ENCODE measurements around the gene TPH1. TPM values are rescaled to one million over a fixed set of nuclear protein-coding genes. Genes with fewer than 3 reads are reported as not detected.

Gene TPH1
- 0.94 TPM for total RNA-seq

GRCh38 chr11:18046116-18046777, at the start of gene TPH1:
TPH1 (minus strand) TSS chr11:18046269; CDS start chr11:18040762, 5,507 bp downstream.

GRCh38 chr11:18012906-18013781, 32.9 kb downstream of the TPH1 start, which contains the start of gene SERGEF:
SERGEF (minus strand) TSS chr11:18013047; CDS start chr11:18013010, 37 bp downstream.

Other genes with a start within 250 kb of the TPH1 start
- 57.6 TPM for gene SERGEF, start 33.2 kb downstream of the TPH1 start, total RNA-seq
- gene SAAL1, start 59.8 kb upstream of the TPH1 start, total RNA-seq, result 52.3 TPM
- gene MRGPRX3, start 86.3 kb upstream of the TPH1 start, total RNA-seq, result not detected
- not detected for gene MRGPRX4, start 126.6 kb upstream of the TPH1 start, total RNA-seq
- gene SAA4, start 190.5 kb upstream of the TPH1 start, total RNA-seq, result not detected
- gene SAA2, start 202.4 kb upstream of the TPH1 start, total RNA-seq, result not detected
- not detected for gene SAA1, start 220.0 kb upstream of the TPH1 start, total RNA-seq